H9 (cell line): ENCODE measurements around the gene ARID1B. TPM values are rescaled to one million over a fixed set of nuclear protein-coding genes. Genes with fewer than 3 reads are reported as not detected.

ENCODE experiments used
- DNase-seq: peaks from one replicate; pipeline ENCODE4 v3.0.0-alpha.2; 2017
- H2AFZ ChIP-seq: one replicate; pipeline ENCODE4 v1.6.1; 2013; ENCODE audit warnings: mild to moderate bottlenecking, low read length, control low read depth, moderate library complexity
- H2AK5ac ChIP-seq: 2 replicates; pipeline ENCODE4 v1.6.1; 2013; ENCODE audit warnings: low read length, control low read depth, mixed read lengths; ENCODE audit not compliant: insufficient read length
- H2BK120ac ChIP-seq: one replicate; pipeline ENCODE4 v1.6.1; 2013; ENCODE audit warnings: low read depth, mild to moderate bottlenecking, low read length, control low read depth, inconsistent platforms; ENCODE audit not compliant: poor library complexity, severe bottlenecking
- H2BK12ac ChIP-seq: 2 replicates; pipeline ENCODE4 v1.6.1; 2013; ENCODE audit warnings: low read length, control low read depth, mixed read lengths, low read depth; ENCODE audit not compliant: insufficient read length
- H2BK15ac ChIP-seq: 2 replicates; pipeline ENCODE4 v1.6.1; 2013; ENCODE audit warnings: low read depth, low read length, control low read depth
- H2BK20ac ChIP-seq: one replicate; pipeline ENCODE4 v1.6.1; 2013; ENCODE audit warnings: low read depth, mild to moderate bottlenecking, low read length, control low read depth, inconsistent platforms; ENCODE audit not compliant: poor library complexity, severe bottlenecking
- H2BK5ac ChIP-seq: 2 replicates; pipeline ENCODE4 v1.6.1; 2013; ENCODE audit warnings: low read length, control low read depth, mixed read lengths; ENCODE audit not compliant: insufficient read length
- H3K14ac ChIP-seq: 2 replicates; pipeline ENCODE4 v1.6.1; 2013; ENCODE audit warnings: low read length, control low read depth; ENCODE audit not compliant: insufficient read depth
- H3K18ac ChIP-seq: 2 replicates; pipeline ENCODE4 v1.6.1; 2013; ENCODE audit warnings: low read depth, mild to moderate bottlenecking, mixed read lengths, low read length, control low read depth; ENCODE audit not compliant: insufficient read length
- H3K23ac ChIP-seq: 2 replicates; pipeline ENCODE4 v1.6.1; 2013; ENCODE audit warnings: low read length, control low read depth, mixed read lengths, low read depth; ENCODE audit not compliant: insufficient read length
- H3K23me2 ChIP-seq: 2 replicates; pipeline ENCODE4 v1.6.1; 2013; ENCODE audit warnings: low read depth, mild to moderate bottlenecking, mixed read lengths, low read length, control low read depth; ENCODE audit not compliant: insufficient read length, poor library complexity, severe bottlenecking
- H3K27ac ChIP-seq: 2 replicates; pipeline ENCODE4 v1.5.1; 2013; ENCODE audit warnings: low read length, control low read depth, mixed read lengths, low read depth; ENCODE audit not compliant: insufficient read length
- H3K27me3 ChIP-seq: 2 replicates; pipeline ENCODE4 v1.6.1; 2013; ENCODE audit warnings: low read length, control low read depth, inconsistent platforms; ENCODE audit not compliant: insufficient read depth
- H3K4ac ChIP-seq: 2 replicates; pipeline ENCODE4 v1.6.1; 2013; ENCODE audit warnings: low read depth, mild to moderate bottlenecking, control low read depth, inconsistent platforms, low read length, moderate library complexity
- H3K4me1 ChIP-seq: 2 replicates; pipeline ENCODE4 v1.6.1; 2013; ENCODE audit warnings: low read length, control low read depth, inconsistent platforms; ENCODE audit not compliant: insufficient read depth
- H3K4me2 ChIP-seq: 2 replicates; pipeline ENCODE4 v1.6.1; 2013; ENCODE audit warnings: low read length, control low read depth, mixed read lengths; ENCODE audit not compliant: insufficient read length, insufficient read depth
- H3K56ac ChIP-seq: 2 replicates; pipeline ENCODE4 v1.6.1; 2013; ENCODE audit warnings: low read depth, mild to moderate bottlenecking, mixed read lengths, low read length, control low read depth; ENCODE audit not compliant: insufficient read length
- H3K79me1 ChIP-seq: 2 replicates; pipeline ENCODE4 v1.6.1; 2013; ENCODE audit warnings: low read depth, mild to moderate bottlenecking, moderate library complexity, low read length, control low read depth, inconsistent platforms; ENCODE audit not compliant: insufficient read depth, poor library complexity, severe bottlenecking
- H3K79me2 ChIP-seq: 2 replicates; pipeline ENCODE4 v1.6.1; 2013; ENCODE audit warnings: low read length, control low read depth, inconsistent platforms; ENCODE audit not compliant: insufficient read depth
- H3K9ac ChIP-seq: 2 replicates; pipeline ENCODE4 v1.6.1; 2013; ENCODE audit warnings: low read length, control low read depth, mixed read lengths; ENCODE audit not compliant: insufficient read length; ENCODE audit errors: extremely low read depth
- H3K9me3 ChIP-seq: one replicate; pipeline ENCODE4 v1.6.1; 2013; ENCODE audit warnings: low read depth, low read length, inconsistent platforms; ENCODE audit not compliant: control insufficient read depth
- H3T11ph ChIP-seq: one replicate; pipeline ENCODE4 v1.6.1; 2013; ENCODE audit warnings: mild to moderate bottlenecking, low read length, control low read depth, inconsistent platforms
- H4K20me1 ChIP-seq: one replicate; pipeline ENCODE4 v1.6.1; 2013; ENCODE audit not compliant: control insufficient read depth, insufficient read length, insufficient read depth
- H4K5ac ChIP-seq: 2 replicates; pipeline ENCODE4 v1.6.1; 2013; ENCODE audit warnings: low read depth, mild to moderate bottlenecking, mixed read lengths, low read length, control low read depth; ENCODE audit not compliant: insufficient read length
- H4K8ac ChIP-seq: replicated peaks from 2 replicates; pipeline ENCODE4 v1.6.1; 2013; ENCODE audit warnings: low read length, control low read depth, mixed read lengths, low read depth; ENCODE audit not compliant: insufficient read length
- H4K91ac ChIP-seq: 2 replicates; pipeline ENCODE4 v1.6.1; 2013; ENCODE audit warnings: low read depth, mild to moderate bottlenecking, moderate library complexity, mixed read lengths, low read length, control low read depth; ENCODE audit not compliant: insufficient read length
- H3K27ac Mint-ChIP-seq, 3 experiments: 2 replicates in 2 of 3; 3 replicates in 1 of 3; pipeline ENCODE4 v1.8.0; 2020 to 2021; ENCODE audit warnings: mixed read lengths in 3 of 3, mild to moderate bottlenecking in 1 of 3, moderate library complexity in 1 of 3
- H3K27me3 Mint-ChIP-seq: 2 replicates; pipeline ENCODE4 v1.8.0; 2021; ENCODE audit warnings: low read depth, mild to moderate bottlenecking, moderate library complexity, mixed read lengths
- H3K36me3 Mint-ChIP-seq, 3 experiments: 2 replicates in 2 of 3; 3 replicates in 1 of 3; pipeline ENCODE4 v1.8.0; 2020 to 2021; ENCODE audit warnings: low read depth in 3 of 3, mixed read lengths in 3 of 3; ENCODE audit not compliant: insufficient read depth in 1 of 3
- H3K4me1 Mint-ChIP-seq, 2 experiments: 2 replicates each; pipeline ENCODE4 v1.8.0; 2020; ENCODE audit warnings: mixed read lengths in 2 of 2
- H3K4me3 Mint-ChIP-seq, 2 experiments: 2 replicates in 1 of 2; 3 replicates in 1 of 2; pipeline ENCODE4 v1.8.0; 2020 to 2021; ENCODE audit warnings: mild to moderate bottlenecking in 2 of 2, mixed read lengths in 2 of 2, moderate library complexity in 1 of 2
- H3K9me3 Mint-ChIP-seq, 2 experiments: 2 replicates in 1 of 2; 3 replicates in 1 of 2; pipeline ENCODE4 v1.8.0; 2020; ENCODE audit warnings: mild to moderate bottlenecking in 2 of 2, mixed read lengths in 2 of 2, moderate library complexity in 1 of 2
- WGBS: extraction: QIAGEN DNeasy Blood & Tissue Kit; methylation state at CpG from one replicate; pipeline ENCODE4 v1.1.7; 2013; ENCODE audit warnings: missing lambda C conversion rate, low lambda C conversion rate, mixed read lengths; ENCODE audit not compliant: insufficient read length; ENCODE audit errors: extremely low coverage; 5-methylcytosine and 5-hydroxymethylcytosine counted together
- total RNA-seq: library from RNA; stranded (reverse); gene quantifications from 2 replicates; pipeline ENCODE4 v1.2.1, GENCODE V29; 2021
- TF ChIP-seq, protein P1 (sequence below): fragments of 200-600 bp; sonication (generic); conservative IDR thresholded peaks from 3 replicates; pipeline ENCODE4 v1.8.0; 2021; ENCODE audit warnings: antibody characterized with exemption, mild to moderate bottlenecking

Gene ARID1B
- total RNA-seq, 1 experiment from 2014 or later, result 88.2 TPM

DNA sequence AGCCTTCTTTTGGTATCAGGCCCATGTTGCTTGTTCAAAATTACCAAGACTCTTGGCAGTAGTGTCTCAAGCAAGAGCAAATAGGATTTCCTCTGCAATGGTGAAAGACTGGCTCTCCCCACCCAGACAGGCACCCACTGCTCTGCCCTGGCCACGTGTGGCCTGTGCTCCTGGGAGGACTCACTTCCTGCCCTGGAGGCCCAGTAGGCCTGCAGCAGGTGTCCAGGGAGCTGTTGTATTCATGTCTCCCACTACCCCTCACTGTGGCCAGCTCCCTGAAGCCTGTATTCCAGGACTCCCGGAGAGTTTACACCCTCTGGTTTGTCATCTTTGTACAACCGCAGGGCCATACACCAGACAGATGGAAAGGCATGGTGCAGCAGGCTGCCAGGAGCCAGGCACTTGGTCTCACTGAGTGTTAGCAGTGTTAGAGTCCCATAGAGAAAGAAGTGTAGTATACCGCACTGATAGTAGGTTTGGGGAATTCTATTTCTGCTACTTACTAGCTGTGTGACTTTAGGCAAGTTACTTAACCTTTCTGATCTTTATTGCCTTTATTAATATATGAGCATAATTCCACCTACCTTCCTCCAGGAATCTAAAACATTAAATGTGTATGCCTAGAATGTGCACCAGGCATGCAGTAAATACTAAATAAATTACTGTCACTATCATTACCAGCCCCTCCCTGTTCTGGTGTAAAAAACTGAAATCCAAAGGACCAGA is 386.4 kb downstream of the ARID1B start:
- no CpG with 5 or more reads among the region's 4 CpGs for WGBS
- Histone ChIP-seq H3K56ac (no peak overlapping the region), H2BK12ac (no peak overlapping the region), H3K4me1 (0 out of 2 replicates have a peak, but pooled peaks cover 2% of the 10 kb centered on the region), H2BK20ac (no peak overlapping the region), H2BK5ac (no peak overlapping the region), H4K5ac (no peak overlapping the region), H3K14ac (no peak overlapping the region), H3K27ac (no peak overlapping the region), H2AFZ (no peak overlapping the region), H4K91ac (no peak overlapping the region), H3K9ac (no peak overlapping the region), H2AK5ac (no peak overlapping the region), H3K4ac (no peak overlapping the region), H2BK15ac (no peak overlapping the region), H2BK120ac (no peak overlapping the region), H3K79me2 (no peaks in the 10 kb centered on the region), H3K27me3 (no peaks in the 10 kb centered on the region), H3K18ac (no peak overlapping the region), H3K79me1 (no peaks in the 10 kb centered on the region), H3K23ac (no peak overlapping the region), H3K23me2 (no peaks in the 10 kb centered on the region), H3T11ph (no peak overlapping the region), H3K9me3 (no peaks in the 10 kb centered on the region), H4K20me1 (no peaks in the 10 kb centered on the region), H4K8ac (no peak overlapping the region), H3K4me2 (no peak overlapping the region)
- H3K4me1 Mint-ChIP-seq, result peaks cover 14 to 25% of the 10 kb centered on the region in 2 experiments
- 0 out of 7 replicates have a peak overlapping the region, but pooled peaks of 1 of the 3 experiments have one; percentile 53 for H3K27ac Mint-ChIP-seq
- H3K27me3 Mint-ChIP-seq, result no peaks in the 10 kb centered on the region; the same call in 1 of the 2 replicates
- no peak for DNase-seq
- no peaks in the 10 kb centered on the region for H3K9me3 Mint-ChIP-seq
- peaks cover 2 to 19% (median 15%) of the 10 kb centered on the region in 3 experiments; a peak in 6 of 7 replicates for H3K36me3 Mint-ChIP-seq
- TF ChIP-seq, protein P1, sequence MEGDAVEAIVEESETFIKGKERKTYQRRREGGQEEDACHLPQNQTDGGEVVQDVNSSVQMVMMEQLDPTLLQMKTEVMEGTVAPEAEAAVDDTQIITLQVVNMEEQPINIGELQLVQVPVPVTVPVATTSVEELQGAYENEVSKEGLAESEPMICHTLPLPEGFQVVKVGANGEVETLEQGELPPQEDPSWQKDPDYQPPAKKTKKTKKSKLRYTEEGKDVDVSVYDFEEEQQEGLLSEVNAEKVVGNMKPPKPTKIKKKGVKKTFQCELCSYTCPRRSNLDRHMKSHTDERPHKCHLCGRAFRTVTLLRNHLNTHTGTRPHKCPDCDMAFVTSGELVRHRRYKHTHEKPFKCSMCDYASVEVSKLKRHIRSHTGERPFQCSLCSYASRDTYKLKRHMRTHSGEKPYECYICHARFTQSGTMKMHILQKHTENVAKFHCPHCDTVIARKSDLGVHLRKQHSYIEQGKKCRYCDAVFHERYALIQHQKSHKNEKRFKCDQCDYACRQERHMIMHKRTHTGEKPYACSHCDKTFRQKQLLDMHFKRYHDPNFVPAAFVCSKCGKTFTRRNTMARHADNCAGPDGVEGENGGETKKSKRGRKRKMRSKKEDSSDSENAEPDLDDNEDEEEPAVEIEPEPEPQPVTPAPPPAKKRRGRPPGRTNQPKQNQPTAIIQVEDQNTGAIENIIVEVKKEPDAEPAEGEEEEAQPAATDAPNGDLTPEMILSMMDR, result no peak
- no peak overlapping the region for H3K4me3 Mint-ChIP-seq
